Activated CD8-positive, alpha-beta T cell treated with anti-CD3 and anti-CD28 coated beads, Interleukin-2, amount 10 ng/mL, durations not matched to agents 7 days and 5 days (primary cell): ENCODE results near the gene ZNF14. TPM values are rescaled to one million over a fixed set of nuclear protein-coding genes. Genes with fewer than 3 reads are reported as not detected.

Source experiments
- ATAC-seq: fragments of 150-1000 bp; cut with Tn5 transposase; one replicate; pipeline ENCODE4 v1.10.0; 2021; ENCODE audit warnings: moderate library complexity
- CTCF ChIA-PET: fragments of 350-600 bp; sonication (Branson Sonifier 250); formaldehyde crosslinking; loops from one replicate; lab custom pipeline; 2021; ENCODE audit warnings: antibody characterized with exemption; lab: Charles Lee
- POLR2A ChIA-PET: fragments of 350-600 bp; sonication (Branson Sonifier 250); formaldehyde crosslinking; loops from one replicate; lab custom pipeline; 2021; ENCODE audit warnings: antibody characterized with exemption; lab: Charles Lee
- DNase-seq: peaks from one replicate; pipeline ENCODE4 v3.0.0-alpha.2; 2020
- H3K27ac Mint-ChIP-seq: one replicate; pipeline ENCODE4 v1.8.0; 2021; ENCODE audit warnings: mild to moderate bottlenecking, mixed read lengths
- H3K27me3 Mint-ChIP-seq: one replicate; pipeline ENCODE4 v1.8.0; 2021; ENCODE audit warnings: low read depth, mixed read lengths
- H3K36me3 Mint-ChIP-seq: one replicate; pipeline ENCODE4 v1.8.0; 2021; ENCODE audit warnings: low read depth, mixed read lengths
- H3K4me1 Mint-ChIP-seq: one replicate; pipeline ENCODE4 v1.8.0; 2021; ENCODE audit warnings: low read depth, mixed read lengths
- H3K4me3 Mint-ChIP-seq: one replicate; pipeline ENCODE4 v1.8.0; 2021; ENCODE audit warnings: mild to moderate bottlenecking, mixed read lengths
- H3K9me3 Mint-ChIP-seq: one replicate; pipeline ENCODE4 v1.8.0; 2022; ENCODE audit warnings: mixed read lengths; ENCODE audit not compliant: insufficient read depth
- total RNA-seq, 2 experiments: library from RNA; stranded (reverse); gene quantifications; one replicate each; pipeline ENCODE4 v1.2.3, GENCODE V29; 2021

Gene ZNF14
- total RNA-seq, 2 experiments from 2014 or later, result 6.9 TPM

GRCh38 chr19:19661141-19661674 lies 71.7 kb downstream of the ZNF14 start:
- ChIA-PET CTCF (interaction anchor here (1.0 to 2.5 kb wide), 3 partner anchors 17 to 129 kb away, joined by 3 to 17 read pairs (median 12); partner anchors contain the start of gene GMIP), POLR2A (interaction anchor here (0.8 to 3.8 kb wide), 11 partner anchors 8 to 240 kb away, joined by 3 to 19 read pairs (median 5); partner anchors contain the start of genes GMIP, NDUFA13, TSSK6 and ZNF506)
- H3K4me1 Mint-ChIP-seq, result peaks cover 20% of the 10 kb centered on the region
- H3K36me3 Mint-ChIP-seq, result peaks cover 49% of the 10 kb centered on the region
- H3K27ac Mint-ChIP-seq, result peak overlapping the region; percentile 98
- H3K9me3 Mint-ChIP-seq, result no peaks in the 10 kb centered on the region
- H3K4me3 Mint-ChIP-seq, result peak overlapping the region; percentile 93
- DNase-seq (no peak), ATAC-seq (no peak)
- H3K27me3 Mint-ChIP-seq, result no peaks in the 10 kb centered on the region

Other genes starting within 250 kb of the ZNF14 start
- gene TSSK6, start 217.6 kb downstream of the ZNF14 start, total RNA-seq, result 1 to 10 TPM; 3.4 to 3.9 TPM
- 100 to 1,000 TPM; 388 to 413 TPM for gene NDUFA13, start 216.9 kb downstream of the ZNF14 start, total RNA-seq
- gene YJEFN3, start 204.2 kb downstream of the ZNF14 start, total RNA-seq, result 10 to 100 TPM; 10.0 to 10.6 TPM
- under 1 TPM; 0.16 to 0.24 TPM for gene CILP2, start 194.8 kb downstream of the ZNF14 start, total RNA-seq
- gene PBX4, start 114.4 kb downstream of the ZNF14 start, total RNA-seq, result 10 to 100 TPM; 33.8 to 34.1 TPM
- 10 to 100 TPM; 44.8 to 50.8 TPM for gene LPAR2, start 104.9 kb downstream of the ZNF14 start, total RNA-seq
- gene GMIP, start 89.5 kb downstream of the ZNF14 start, total RNA-seq, result 100 to 1,000 TPM in 1 of 2 experiments, 10 to 100 TPM in 1; 96.7 to 104 TPM
- 10 to 100 TPM; 78.6 to 78.8 TPM for gene ATP13A1, start 69.4 kb downstream of the ZNF14 start, total RNA-seq
- 10 to 100 TPM; 74.2 to 87.8 TPM for gene ZNF101, start 64.3 kb downstream of the ZNF14 start, total RNA-seq
- 10 to 100 TPM; 22.4 to 25.1 TPM for gene ZNF506, start 88.6 kb upstream of the ZNF14 start, total RNA-seq
- gene ZNF253, start 132.8 kb upstream of the ZNF14 start, total RNA-seq, result 10 to 100 TPM; 15.7 to 17.5 TPM
- 10 to 100 TPM; 15.8 to 17.9 TPM for gene ZNF93, start 167.8 kb upstream of the ZNF14 start, total RNA-seq